ENCODE data around the gene HJURP.

HJURP gene

GRCh38 chr2:233829193-233830110 lies 24.9 kb downstream of the HJURP start:
- DNase-seq (ENCODE audit: low spot score), result no peak

DNA sequence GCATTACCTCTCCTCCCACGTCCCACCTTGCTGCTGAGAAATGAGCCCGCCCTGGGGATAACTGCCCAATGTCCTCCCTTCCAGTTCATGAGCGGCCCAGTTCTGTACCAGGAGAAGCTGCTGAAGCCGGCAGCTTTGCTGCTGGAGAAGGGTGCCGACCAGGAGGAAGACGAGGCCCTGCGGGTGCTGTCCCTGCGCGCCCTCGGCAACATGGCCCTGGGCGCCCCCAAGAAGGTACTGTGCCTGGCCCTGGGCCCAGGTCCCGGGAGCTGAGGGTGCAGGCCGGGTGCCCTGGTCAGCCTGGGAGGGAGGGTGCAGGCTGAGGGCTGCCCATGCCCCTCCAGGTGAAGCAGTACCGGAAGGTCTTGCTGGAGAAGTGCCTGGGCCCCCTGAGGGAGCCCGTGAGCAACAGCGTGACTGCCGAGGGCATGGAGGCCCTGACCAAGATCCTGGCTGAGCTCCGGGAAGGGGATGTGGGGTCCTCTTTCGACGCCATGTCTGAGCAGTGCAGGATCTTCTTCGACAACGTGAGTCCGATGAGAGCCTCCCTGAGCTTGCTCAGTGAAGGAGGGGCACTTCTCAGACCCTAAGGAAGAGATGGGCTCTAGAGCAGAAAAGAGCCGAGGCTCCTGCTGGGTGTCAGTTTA lies 25.7 kb downstream of the HJURP start:
- DNase-seq (ENCODE audit: low spot score), result no peak

- no peak for DNase-seq (ENCODE audit: low spot score)
Observed at GRCh38 chr2:233824373-233824772, 30.0 kb downstream of the HJURP start.

GRCh38 chr2:233823731-233824121 lies 30.6 kb downstream of the HJURP start:
- no peak for DNase-seq (ENCODE audit: low spot score)

DNA sequence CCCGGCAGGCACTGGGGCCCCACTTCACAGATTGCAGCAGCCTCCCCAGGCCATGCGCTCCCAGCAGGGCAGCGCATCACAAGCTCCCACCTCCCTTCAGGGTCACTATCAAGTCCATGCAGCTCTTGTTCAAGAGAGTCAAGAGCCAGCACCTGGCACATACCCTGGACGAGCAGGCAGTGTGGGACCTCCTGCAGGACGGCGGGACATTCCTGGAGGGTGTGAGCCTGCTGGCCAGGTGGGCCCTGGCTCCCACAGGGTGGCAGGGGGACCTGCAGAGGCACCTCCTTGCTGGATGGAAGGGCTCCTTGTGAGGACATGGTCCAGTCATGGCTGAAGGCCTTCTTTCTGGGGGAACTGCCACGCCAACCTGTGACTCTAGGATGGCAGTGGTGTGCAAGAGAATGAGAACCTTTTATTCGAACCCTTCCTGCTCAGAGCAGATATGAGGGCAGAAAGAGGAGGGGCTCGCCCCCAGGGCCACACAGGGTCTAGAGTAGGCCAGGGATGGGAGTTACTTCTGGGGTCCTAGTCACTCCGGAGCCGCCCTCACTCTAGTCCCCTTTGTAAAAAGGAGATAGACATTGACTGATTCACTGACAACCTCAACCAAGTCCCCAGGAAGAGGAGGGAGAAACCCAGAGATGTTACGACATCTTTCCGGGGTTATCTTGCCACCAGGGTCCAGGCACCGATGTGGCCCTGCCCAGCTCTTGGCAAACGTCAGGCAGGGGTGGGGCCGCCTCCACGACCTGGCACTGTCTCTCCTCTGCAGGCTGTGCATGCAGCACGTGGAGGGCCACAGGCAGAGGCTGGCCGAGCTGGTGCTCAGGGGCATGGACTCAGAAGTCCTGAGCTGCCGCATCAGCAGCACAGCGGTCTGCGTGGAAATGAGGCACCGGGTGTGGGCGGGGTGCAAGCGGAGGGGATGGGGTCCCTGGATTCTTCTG lies 31.3 kb downstream of the HJURP start:
- no peak for DNase-seq (ENCODE audit: low spot score)

- no peak for DNase-seq (ENCODE audit: low spot score)
Observed at GRCh38 chr2:233822101-233822771, 32.1 kb downstream of the HJURP start.

DNA sequence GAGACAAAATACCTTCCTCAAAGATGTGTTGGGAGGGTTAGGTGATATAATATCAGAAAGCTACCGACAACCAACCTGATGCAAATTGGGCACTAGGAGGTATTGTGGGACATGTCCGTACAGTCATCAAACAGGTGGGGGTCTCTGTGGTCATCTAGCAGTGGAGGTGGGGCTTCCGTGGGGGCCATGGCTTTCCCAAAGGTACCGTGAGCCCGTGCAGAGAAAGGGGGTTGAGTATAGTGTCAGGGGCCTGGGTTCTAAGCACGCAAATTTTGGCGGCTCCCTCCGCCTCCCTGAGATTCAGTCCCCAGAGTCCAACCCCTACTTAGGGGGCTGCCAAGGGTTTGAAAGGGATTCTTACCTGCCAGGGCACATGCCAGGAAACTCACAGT lies 32.6 kb downstream of the HJURP start:
- DNase-seq (ENCODE audit: low spot score), result no peak

GRCh38 chr2:233821196-233821595 lies 33.1 kb downstream of the HJURP start:
- DNase-seq (ENCODE audit: low spot score), result no peak

GRCh38 chr2:233820774-233821105 lies 33.6 kb downstream of the HJURP start:
- no peak for DNase-seq (ENCODE audit: low spot score)

DNA sequence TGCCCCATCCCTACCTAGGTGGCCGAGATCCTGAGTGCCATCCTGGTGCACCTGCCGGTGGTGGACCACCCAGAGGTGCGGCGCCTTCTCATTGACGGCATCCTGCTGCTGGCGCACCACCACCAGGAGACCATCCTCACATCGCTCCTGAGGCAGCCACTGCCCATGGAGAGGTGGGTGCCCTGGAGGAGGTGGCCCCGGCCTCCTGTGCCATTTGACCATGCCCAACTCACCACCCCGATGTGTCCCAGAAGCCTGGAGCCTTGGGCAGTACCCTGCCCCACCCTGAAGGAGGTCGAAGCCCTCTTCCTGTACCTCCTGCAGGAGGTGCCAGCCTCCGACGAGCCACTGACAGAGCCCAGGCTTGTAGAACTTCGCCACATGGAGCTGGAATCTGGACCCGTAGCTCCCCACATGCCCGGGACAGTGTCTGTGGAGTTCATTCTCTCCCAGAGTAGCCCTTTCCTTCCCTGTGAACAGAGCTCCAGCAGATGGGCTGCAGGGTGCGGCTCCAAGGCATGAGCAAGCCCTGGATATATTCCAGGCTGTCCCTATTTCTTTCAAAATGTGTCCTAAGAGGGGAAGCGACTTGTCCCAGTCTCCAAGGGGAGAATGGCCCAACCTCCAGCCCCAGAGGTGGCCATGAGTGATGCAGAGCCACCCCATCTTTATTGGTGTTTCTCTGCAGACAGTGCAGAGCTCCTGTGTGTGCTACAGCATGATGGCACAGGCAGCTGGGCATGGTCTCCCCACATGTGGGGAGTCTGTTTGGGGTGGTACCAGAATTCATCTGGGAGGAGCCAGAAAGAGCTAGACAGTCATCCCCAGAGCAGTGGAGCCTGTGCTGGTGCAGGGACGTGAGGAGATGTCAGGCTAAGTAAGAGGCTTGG lies 34.2 kb downstream of the HJURP start:
- DNase-seq (ENCODE audit: low spot score), result no peak

- DNase-seq (ENCODE audit: low spot score), result no peak
Observed at GRCh38 chr2:233818639-233819621, 35.4 kb downstream of the HJURP start.

GRCh38 chr2:233817995-233818638 lies 36.2 kb downstream of the HJURP start:
- no peak for DNase-seq (ENCODE audit: low spot score)

GRCh38 chr2:233817361-233817911 lies 36.9 kb downstream of the HJURP start:
- DNase-seq (ENCODE audit: low spot score), result no peak

DNA sequence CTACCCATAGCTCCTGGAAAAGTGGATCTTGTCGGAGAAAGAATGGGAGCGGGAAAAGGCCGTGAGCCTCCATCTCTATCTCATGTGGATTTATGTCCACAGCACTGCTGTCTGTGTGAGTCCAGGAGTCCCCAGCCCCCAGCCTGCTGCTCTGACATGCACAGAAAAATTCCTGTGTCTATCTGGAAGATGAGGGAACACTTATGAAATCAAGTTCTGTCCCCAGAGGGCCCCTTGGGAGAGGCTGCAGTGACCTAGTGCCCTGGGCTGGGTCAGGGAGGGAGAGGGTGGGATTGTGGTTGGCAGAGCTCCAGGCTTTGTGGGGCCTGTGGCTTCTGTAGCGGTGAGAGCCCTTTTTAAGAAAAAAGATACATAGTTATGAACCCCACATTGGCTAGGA lies 37.6 kb downstream of the HJURP start:
- DNase-seq (ENCODE audit: low spot score), result no peak

DNA sequence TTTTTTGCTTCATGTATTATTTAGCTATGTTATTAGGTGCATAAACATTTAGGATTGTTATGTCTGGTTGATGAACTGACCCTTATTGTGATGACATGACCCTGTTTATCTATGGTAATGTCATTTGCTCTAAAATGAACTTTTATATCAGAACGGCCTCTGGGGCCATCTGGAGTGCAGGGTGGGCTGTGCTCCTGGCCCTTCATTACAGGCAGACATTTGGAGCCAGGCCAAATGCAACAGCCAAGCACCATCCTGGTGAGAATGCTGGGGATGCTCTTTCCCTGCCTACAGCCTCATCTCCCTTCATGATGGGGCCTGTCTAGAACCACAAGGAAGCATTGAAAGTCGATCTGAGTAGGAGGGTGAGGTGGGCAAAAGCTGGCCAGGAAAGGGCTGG lies 38.0 kb downstream of the HJURP start:
- DNase-seq (ENCODE audit: low spot score), result no peak

DNA sequence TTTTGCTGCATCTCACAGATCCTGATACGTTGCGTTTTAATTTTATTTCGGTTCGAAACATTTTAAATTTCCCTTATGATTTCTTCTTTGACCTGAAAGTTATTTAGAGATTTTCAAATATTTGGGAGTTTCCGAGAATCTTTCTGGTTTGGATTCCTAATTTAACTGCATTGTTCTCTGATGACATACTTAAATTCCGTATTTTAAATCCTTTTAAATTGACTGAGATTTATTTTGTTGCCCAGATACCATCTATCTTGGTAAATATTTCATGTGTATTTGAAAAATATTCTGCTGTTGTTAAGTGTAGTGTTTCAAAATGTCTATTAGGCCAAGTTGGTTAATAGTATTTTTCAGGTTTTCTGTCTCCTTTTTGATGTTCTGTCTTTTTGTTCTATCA lies 38.5 kb downstream of the HJURP start:
- no peak for DNase-seq (ENCODE audit: low spot score)

DNA sequence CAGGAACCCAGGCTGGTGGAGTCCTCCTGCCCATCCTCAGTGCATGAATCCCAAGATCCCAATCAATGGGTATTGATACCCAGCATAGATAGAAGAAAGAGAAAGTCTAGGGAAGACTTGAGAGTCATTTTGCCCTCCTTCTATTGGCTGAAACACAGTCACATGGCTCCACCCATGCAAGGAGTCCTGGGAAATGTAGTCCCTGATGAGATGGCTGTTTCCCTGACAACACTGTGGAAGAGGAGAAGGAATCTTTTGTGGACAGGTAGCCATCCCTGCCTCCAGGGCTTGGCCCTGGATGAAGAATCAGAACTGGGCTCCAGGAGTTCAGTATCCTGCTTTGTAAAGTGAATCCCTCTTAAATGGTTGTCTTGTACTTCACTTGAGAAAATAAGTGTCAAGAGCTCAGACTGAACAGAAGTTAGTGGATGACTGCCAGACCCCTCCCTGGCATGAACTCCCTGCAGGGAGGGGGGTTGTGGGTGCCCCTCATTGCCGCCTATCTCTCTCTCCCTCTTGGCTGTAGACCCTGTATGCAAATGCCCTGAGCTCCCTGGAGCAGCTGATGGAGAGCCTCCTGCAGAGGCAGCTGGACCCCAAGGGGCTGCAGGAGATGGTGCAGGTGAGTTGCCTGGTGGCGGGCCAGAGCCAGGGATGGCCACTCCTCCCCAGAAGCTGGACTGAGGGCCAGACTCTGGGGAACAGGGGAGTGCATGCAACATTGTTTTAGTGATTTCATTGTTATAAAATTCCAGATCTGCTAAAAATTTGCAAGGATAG lies 40.1 kb downstream of the HJURP start:
- DNase-seq (ENCODE audit: low spot score), result no peak

Measured in pons (tissue), 1 donor.